OCI-LY7 (cell line): ENCODE results near the gene TMEM266. TPM values are rescaled to one million over a fixed set of nuclear protein-coding genes. Genes with fewer than 3 reads are reported as not detected.

ENCODE experiments used
- BruUV-seq: library from RNA; stranded (reverse); fragments of 400-500 nt; replicated peaks from 2 replicates; lab custom pipeline; 2021; lab: Mats Ljungman, UMichigan
- CTCF ChIA-PET: fragments of 300-600 bp; sonication (Branson Sonifier 250); formaldehyde crosslinking; loops from one replicate; lab custom pipeline; 2022; ENCODE audit warnings: antibody characterized with exemption; ENCODE audit not compliant: unreplicated experiment; lab: Charles Lee
- POLR2A ChIA-PET: fragments of 300-600 bp; sonication (Branson Sonifier 250); formaldehyde crosslinking; loops from one replicate; lab custom pipeline; 2022; ENCODE audit warnings: antibody characterized with exemption; lab: Charles Lee
- DNase-seq: peaks from one replicate; pipeline ENCODE4 v3.0.0-alpha.2; 2015; ENCODE audit warnings: low spot score
- H2AFZ ChIP-seq: fragments of 200-600 bp; sonication (generic), shearing (Covaris generic); 2 replicates; pipeline ENCODE4 v1.6.1; 2014; ENCODE audit warnings: mild to moderate bottlenecking, antibody characterized with exemption, low read length, moderate library complexity
- H3K27ac ChIP-seq: fragments of 200-600 bp; sonication (generic); 2 replicates; pipeline ENCODE4 v1.5.1; 2014; ENCODE audit warnings: mixed run types, low read depth, mild to moderate bottlenecking, moderate library complexity, low read length, inconsistent platforms; ENCODE audit not compliant: poor library complexity, severe bottlenecking
- H3K36me3 ChIP-seq: fragments of 200-600 bp; sonication (generic); 2 replicates; pipeline ENCODE4 v1.6.1; 2014; ENCODE audit warnings: mild to moderate bottlenecking, antibody characterized with exemption, low read length, moderate library complexity, mixed read lengths; ENCODE audit not compliant: insufficient read depth
- H3K4me1 ChIP-seq: fragments of 200-600 bp; sonication (generic); 2 replicates; pipeline ENCODE4 v1.5.1; 2014; ENCODE audit warnings: mild to moderate bottlenecking, low read length; ENCODE audit not compliant: insufficient read depth, poor library complexity, severe bottlenecking
- H3K4me2 ChIP-seq: fragments of 200-600 bp; sonication (generic); 2 replicates; pipeline ENCODE4 v1.6.1; 2014; ENCODE audit warnings: mild to moderate bottlenecking, low read length
- H3K4me3 ChIP-seq: fragments of 200-600 bp; sonication (generic); 2 replicates; pipeline ENCODE4 v1.5.1; 2014; ENCODE audit warnings: mild to moderate bottlenecking, low read depth, low read length; ENCODE audit not compliant: poor library complexity, severe bottlenecking
- H3K79me2 ChIP-seq: fragments of 200-600 bp; sonication (generic); 2 replicates; pipeline ENCODE4 v1.6.1; 2016; ENCODE audit warnings: low read depth, mild to moderate bottlenecking, low read length, moderate library complexity, mixed read lengths; ENCODE audit not compliant: insufficient read depth
- H3K9me2 ChIP-seq: fragments of 200-600 bp; sonication (generic); 2 replicates; pipeline ENCODE4 v1.6.1; 2016; ENCODE audit warnings: mild to moderate bottlenecking, low read length, mixed read lengths; ENCODE audit not compliant: insufficient read depth
- H3K9me3 ChIP-seq: fragments of 200-600 bp; sonication (generic); 2 replicates; pipeline ENCODE4 v1.6.1; 2014; ENCODE audit warnings: mild to moderate bottlenecking, mixed run types, low read length, mixed read lengths
- H4K20me1 ChIP-seq: fragments of 200-600 bp; sonication (generic); 2 replicates; pipeline ENCODE4 v1.6.1; 2014; ENCODE audit warnings: mild to moderate bottlenecking, antibody characterized with exemption, low read length, moderate library complexity, mixed read lengths; ENCODE audit not compliant: insufficient read depth
- CTCF ChIP-seq: fragments of 200-600 bp; sonication (generic); conservative IDR thresholded peaks from 2 replicates; pipeline ENCODE4 v1.5.1; 2014; ENCODE audit warnings: mild to moderate bottlenecking, antibody characterized with exemption, low read length, moderate library complexity, mixed read lengths
- EZH2phosphoT487 ChIP-seq: fragments of 200-600 bp; sonication (generic); IDR thresholded peaks from 2 replicates; pipeline ENCODE4 v1.6.1; 2018; ENCODE audit warnings: low read depth, borderline replicate concordance, mild to moderate bottlenecking, mixed run types, antibody characterized with exemption, low read length, moderate library complexity, mixed read lengths
- intact Hi-C: fragments of 100-400 bp; cut with micrococcal nuclease; formaldehyde crosslinking; loops from one replicate; pipeline ENCODE4 v1.10.0; 2022; ENCODE audit not compliant: unreplicated experiment
- total RNA-seq, 2 experiments: library from RNA; depleted of rRNA in 1 of 2; stranded (reverse); fragments of >200 nt in 1 of 2; shearing (Covaris generic) in 1 of 2; gene quantifications; 2 replicates each; pipeline ENCODE4 v1.2.3, GENCODE V29; 2014 to 2022

The TMEM266 gene
- total RNA-seq, 2 experiments from 2014 or later: not detected

- Histone ChIP-seq H3K36me3 (no peaks in the 10 kb centered on the region), H2AFZ (no peak overlapping the region), H3K4me3 (no peak overlapping the region), H3K79me2 (no peaks in the 10 kb centered on the region), H4K20me1 (no peaks in the 10 kb centered on the region), H3K27ac (no peak overlapping the region), H3K9me3 (no peaks in the 10 kb centered on the region), H3K9me2 (no peaks in the 10 kb centered on the region), H3K4me2 (no peak overlapping the region), H3K4me1 (no peaks in the 10 kb centered on the region)
- BruUV-seq: no TSS peak
- ChIA-PET POLR2A (interaction anchor here (1.0 kb wide), 1 partner anchor 13 kb away, joined by 3 read pairs; no protein-coding TSS in a partner anchor), CTCF (no interaction called here)
- DNase-seq: no peak
- intact Hi-C loops: no loop called here
- TF ChIP-seq EZH2phosphoT487: no peak
- no peak for TF ChIP-seq CTCF
Observed at GRCh38 chr15:76114561-76114960, 54.8 kb downstream of the TMEM266 start.

- DNase-seq: no peak
- TF ChIP-seq CTCF (no peak), EZH2phosphoT487 (no peak)
- no peaks in the 10 kb centered on the region for H3K36me3 ChIP-seq
- no TSS peak for BruUV-seq
- H3K79me2 ChIP-seq: no peaks in the 10 kb centered on the region
- no peaks in the 10 kb centered on the region for H3K4me1 ChIP-seq
- no peaks in the 10 kb centered on the region for H3K9me3 ChIP-seq
- ChIA-PET POLR2A (no interaction called here), CTCF (no interaction called here)
- H4K20me1 ChIP-seq: no peaks in the 10 kb centered on the region
- H3K4me2 ChIP-seq: no peak overlapping the region
- H3K9me2 ChIP-seq: no peaks in the 10 kb centered on the region
- H2AFZ ChIP-seq: no peak overlapping the region
- no peak overlapping the region for H3K27ac ChIP-seq
- no peak overlapping the region for H3K4me3 ChIP-seq
- intact Hi-C loops: no loop called here
Observed at GRCh38 chr15:76116138-76116885, 56.5 kb downstream of the TMEM266 start.

- TF ChIP-seq EZH2phosphoT487 (no peak), CTCF (no peak)
- Histone ChIP-seq H3K27ac (no peak overlapping the region), H3K4me2 (no peak overlapping the region), H2AFZ (no peak overlapping the region), H3K4me1 (no peaks in the 10 kb centered on the region), H4K20me1 (no peaks in the 10 kb centered on the region), H3K9me2 (no peaks in the 10 kb centered on the region), H3K4me3 (no peak overlapping the region), H3K79me2 (no peaks in the 10 kb centered on the region), H3K9me3 (no peaks in the 10 kb centered on the region), H3K36me3 (no peaks in the 10 kb centered on the region)
- BruUV-seq: no TSS peak
- POLR2A ChIA-PET: interaction anchor here (0.6 kb wide), 1 partner anchor 291 kb away, joined by 3 read pairs; no protein-coding TSS in a partner anchor
- intact Hi-C loops: no loop called here
- no peak for DNase-seq
- CTCF ChIA-PET: no interaction called here
Observed at GRCh38 chr15:76117181-76117580, 57.4 kb downstream of the TMEM266 start.
